Loucy (cell line): ENCODE measurements around the gene AKR1A1.

Experiments used
- H2AFZ ChIP-seq: fragments of 200-600 bp; sonication (generic); 2 replicates; pipeline ENCODE4 v1.6.0; 2016; ENCODE audit warnings: antibody characterized with exemption, mild to moderate bottlenecking, low read length, moderate library complexity
- H3F3A ChIP-seq: fragments of 200-600 bp; 2 replicates; pipeline ENCODE4 v1.6.0; 2016; ENCODE audit warnings: antibody characterized with exemption, low read depth, mild to moderate bottlenecking
- H3K27me3 ChIP-seq: fragments of 200-600 bp; sonication (generic); 2 replicates; pipeline ENCODE4 v1.6.1; 2014; ENCODE audit warnings: low read length, mild to moderate bottlenecking; ENCODE audit not compliant: insufficient read depth, poor library complexity, severe bottlenecking
- H3K36me3 ChIP-seq: fragments of 200-600 bp; sonication (generic); 2 replicates; pipeline ENCODE4 v1.6.1; 2016; ENCODE audit warnings: low read length; ENCODE audit not compliant: insufficient read depth
- H3K4me1 ChIP-seq: fragments of 200-600 bp; sonication (generic); 2 replicates; pipeline ENCODE4 v1.5.1; 2014; ENCODE audit warnings: low read length, mild to moderate bottlenecking; ENCODE audit not compliant: insufficient read depth, poor library complexity, severe bottlenecking
- H3K4me2 ChIP-seq: fragments of 200-600 bp; sonication (generic); 2 replicates; pipeline ENCODE4 v1.6.0; 2014; ENCODE audit warnings: antibody characterized with exemption, low read length, low read depth, mild to moderate bottlenecking; ENCODE audit not compliant: poor library complexity, severe bottlenecking
- H3K4me3 ChIP-seq: fragments of 200-600 bp; sonication (generic); 2 replicates; pipeline ENCODE4 v1.5.1; 2014; ENCODE audit warnings: low read length, mild to moderate bottlenecking, mixed read lengths; ENCODE audit not compliant: poor library complexity, severe bottlenecking
- H3K79me2 ChIP-seq: fragments of 200-600 bp; sonication (generic); 2 replicates; pipeline ENCODE4 v1.6.1; 2014; ENCODE audit warnings: low read length; ENCODE audit not compliant: insufficient read depth
- H3K9ac ChIP-seq: fragments of 200-600 bp; sonication (generic); 2 replicates; pipeline ENCODE4 v1.6.0; 2014; ENCODE audit warnings: mild to moderate bottlenecking, low read depth, low read length, moderate library complexity; ENCODE audit not compliant: poor library complexity, severe bottlenecking
- H3K9me2 ChIP-seq: fragments of 200-600 bp; sonication (generic); replicated peaks from 2 replicates; pipeline ENCODE4 v1.6.1; 2016; ENCODE audit warnings: low read depth, low read length, mixed read lengths
- H3K9me3 ChIP-seq: fragments of 200-600 bp; sonication (generic); 2 replicates; pipeline ENCODE4 v1.6.1; 2014; ENCODE audit warnings: mild to moderate bottlenecking, antibody characterized with exemption, low read length, low read depth; ENCODE audit not compliant: insufficient read depth
- H4K20me1 ChIP-seq: fragments of 200-600 bp; sonication (generic); 2 replicates; pipeline ENCODE4 v1.6.0; 2014; ENCODE audit warnings: antibody characterized with exemption, low read length, mild to moderate bottlenecking; ENCODE audit not compliant: insufficient read depth, poor library complexity, severe bottlenecking
- CTCF ChIP-seq: fragments of 200-600 bp; sonication (generic); conservative IDR thresholded peaks from 2 replicates; pipeline ENCODE4 v1.5.1; 2014; ENCODE audit warnings: mild to moderate bottlenecking, antibody characterized with exemption, low read length
- EZH2phosphoT487 ChIP-seq: fragments of 200-600 bp; IDR thresholded peaks from 2 replicates; pipeline ENCODE4 v1.6.1; 2018; ENCODE audit warnings: antibody characterized with exemption, mild to moderate bottlenecking, moderate library complexity, borderline replicate concordance

The AKR1A1 gene

DNA sequence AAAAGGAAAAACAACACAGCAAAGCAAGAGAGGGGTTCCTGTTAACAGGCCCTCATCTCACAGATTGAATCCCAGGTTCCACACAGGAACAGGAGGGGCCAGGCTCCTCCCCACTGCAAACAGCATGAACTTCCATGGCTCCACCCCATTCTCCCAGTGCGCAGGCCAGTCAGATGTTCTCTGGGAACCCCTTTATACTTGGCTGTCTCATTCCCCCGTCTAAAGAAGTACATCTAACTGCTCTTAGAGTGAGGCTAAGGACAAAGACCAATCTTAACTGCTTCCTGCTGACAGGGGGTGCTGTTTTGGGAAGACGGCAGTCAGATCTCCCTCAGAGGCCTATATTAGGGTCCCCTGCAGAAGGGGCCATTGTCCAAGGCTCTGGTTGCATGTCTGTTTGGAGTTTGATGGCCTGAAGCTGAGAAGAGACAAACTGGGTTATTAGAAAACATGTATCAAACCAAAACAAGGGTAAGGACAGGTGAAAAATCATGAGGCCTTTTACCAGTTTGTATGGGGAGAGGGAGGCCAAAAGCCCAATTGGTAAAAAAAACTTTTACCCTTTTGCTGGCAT lies 22.7 kb downstream of the AKR1A1 start:
- Histone ChIP-seq H3K4me1 (no peaks in the 10 kb centered on the region), H3K36me3 (peaks cover 27% of the 10 kb centered on the region; the same call in 1 of the 2 replicates), H3F3A (peaks cover 6% of the 10 kb centered on the region; the same call in 1 of the 2 replicates), H4K20me1 (peaks cover 11% of the 10 kb centered on the region), H3K9ac (no peak overlapping the region), H3K4me3 (no peak overlapping the region), H3K79me2 (no peaks in the 10 kb centered on the region), H3K4me2 (no peak overlapping the region), H2AFZ (no peak overlapping the region), H3K27me3 (no peaks in the 10 kb centered on the region), H3K9me3 (no peaks in the 10 kb centered on the region), H3K9me2 (no peaks in the 10 kb centered on the region)
- TF ChIP-seq EZH2phosphoT487 = no peak
- peak; percentile 31; the same call in 1 of the 2 replicates for TF ChIP-seq CTCF

- no peaks in the 10 kb centered on the region for H3K79me2 ChIP-seq
- no peak overlapping the region for H3K4me3 ChIP-seq
- peaks cover 11% of the 10 kb centered on the region for H4K20me1 ChIP-seq
- H3K27me3 ChIP-seq = no peaks in the 10 kb centered on the region
- no peak overlapping the region for H2AFZ ChIP-seq
- no peaks in the 10 kb centered on the region for H3K9me3 ChIP-seq
- H3K9me2 ChIP-seq = no peaks in the 10 kb centered on the region
- no peaks in the 10 kb centered on the region for H3K4me1 ChIP-seq
- peaks cover 19% of the 10 kb centered on the region; the same call in 1 of the 2 replicates for H3K36me3 ChIP-seq
- no peak overlapping the region for H3K9ac ChIP-seq
- TF ChIP-seq EZH2phosphoT487 (no peak), CTCF (no peak)
- no peak overlapping the region for H3K4me2 ChIP-seq
- peaks cover 6% of the 10 kb centered on the region; the same call in 1 of the 2 replicates for H3F3A ChIP-seq
Observed at GRCh38 chr1:45574105-45574626, 23.5 kb downstream of the AKR1A1 start.

GRCh38 chr1:45583264-45583665 lies 32.6 kb downstream of the AKR1A1 start:
- Histone ChIP-seq H4K20me1 (peaks cover 41% of the 10 kb centered on the region), H3K4me2 (peak overlapping the region; percentile 92), H3K27me3 (no peaks in the 10 kb centered on the region), H3K9ac (peak overlapping the region; percentile 98), H3K36me3 (no peaks in the 10 kb centered on the region), H3K9me2 (no peaks in the 10 kb centered on the region), H3K79me2 (peaks cover 44% of the 10 kb centered on the region), H3K4me1 (peaks cover 23% of the 10 kb centered on the region), H3K4me3 (peak overlapping the region; percentile 96), H2AFZ (peak overlapping the region; percentile 100), H3F3A (0 out of 2 replicates have a peak, but pooled peaks cover 2% of the 10 kb centered on the region), H3K9me3 (no peaks in the 10 kb centered on the region)
- TF ChIP-seq EZH2phosphoT487 = no peak
- no peak for TF ChIP-seq CTCF
